DMS79 (cell line): ENCODE results near the gene HLA-DRB1.
"Not testable (repeated sequence)": the region's sequence is repeated elsewhere in the genome, so short reads cannot be mapped to it uniquely, and the experiment has no call there.

ENCODE experiments used
- DNase-seq: peaks from one replicate; lab custom pipeline; 2025; lab: John Stamatoyannopoulos, UW

HLA-DRB1 gene

DNA sequence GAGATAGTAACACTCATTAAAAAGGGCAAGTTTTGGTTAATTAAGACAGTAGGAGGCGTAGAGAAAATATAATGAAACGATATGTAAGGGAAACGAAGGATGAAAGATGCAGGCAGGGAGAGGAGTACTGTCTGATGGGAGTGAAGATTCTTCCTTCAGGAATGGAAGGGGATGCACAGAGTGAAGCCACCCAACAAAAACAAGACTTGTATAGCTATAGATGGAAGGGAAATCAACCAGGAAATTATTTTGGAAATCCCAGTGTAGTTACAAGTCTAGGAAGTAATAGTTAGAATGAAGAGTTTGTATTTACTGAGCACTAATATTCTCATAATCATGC, 19.7 kb upstream of the HLA-DRB1 start:
- no peak for DNase-seq

DNA sequence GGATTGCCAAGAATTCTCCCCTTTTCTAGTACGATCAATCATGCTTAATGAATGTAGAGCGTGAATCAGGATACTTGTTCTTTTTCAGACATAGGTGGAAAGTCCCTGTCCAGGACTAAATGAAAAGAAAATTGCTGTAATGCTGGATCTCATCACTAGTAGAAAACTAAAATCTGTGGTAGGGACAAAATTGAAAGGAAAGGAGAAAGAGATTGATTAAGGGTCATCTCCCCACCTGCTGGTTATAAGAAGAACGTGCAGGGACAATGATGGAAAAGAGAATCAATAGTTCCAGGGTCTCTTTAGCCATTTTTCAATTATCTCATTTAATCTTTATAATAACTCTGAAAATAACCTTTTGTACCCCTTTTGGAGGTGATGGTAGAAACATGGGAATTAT, 18.7 kb upstream of the HLA-DRB1 start:
- DNase-seq, result no peak

DNA sequence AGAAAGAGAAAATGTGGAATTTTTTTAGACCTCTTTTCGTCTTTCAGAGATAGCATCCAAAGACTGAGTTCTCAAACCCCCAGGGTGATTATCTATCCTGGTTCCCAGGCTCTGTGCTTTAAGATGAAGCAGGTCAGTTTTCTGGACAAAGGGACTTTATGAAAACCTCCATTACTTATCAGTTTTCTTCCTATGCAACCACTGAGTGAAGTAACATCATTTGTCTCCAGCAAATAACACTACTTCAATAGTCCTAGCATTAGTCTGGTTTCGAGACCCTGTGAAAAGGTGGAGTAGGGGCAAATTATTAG, 18.3 kb upstream of the HLA-DRB1 start:
- no peak for DNase-seq

DNA sequence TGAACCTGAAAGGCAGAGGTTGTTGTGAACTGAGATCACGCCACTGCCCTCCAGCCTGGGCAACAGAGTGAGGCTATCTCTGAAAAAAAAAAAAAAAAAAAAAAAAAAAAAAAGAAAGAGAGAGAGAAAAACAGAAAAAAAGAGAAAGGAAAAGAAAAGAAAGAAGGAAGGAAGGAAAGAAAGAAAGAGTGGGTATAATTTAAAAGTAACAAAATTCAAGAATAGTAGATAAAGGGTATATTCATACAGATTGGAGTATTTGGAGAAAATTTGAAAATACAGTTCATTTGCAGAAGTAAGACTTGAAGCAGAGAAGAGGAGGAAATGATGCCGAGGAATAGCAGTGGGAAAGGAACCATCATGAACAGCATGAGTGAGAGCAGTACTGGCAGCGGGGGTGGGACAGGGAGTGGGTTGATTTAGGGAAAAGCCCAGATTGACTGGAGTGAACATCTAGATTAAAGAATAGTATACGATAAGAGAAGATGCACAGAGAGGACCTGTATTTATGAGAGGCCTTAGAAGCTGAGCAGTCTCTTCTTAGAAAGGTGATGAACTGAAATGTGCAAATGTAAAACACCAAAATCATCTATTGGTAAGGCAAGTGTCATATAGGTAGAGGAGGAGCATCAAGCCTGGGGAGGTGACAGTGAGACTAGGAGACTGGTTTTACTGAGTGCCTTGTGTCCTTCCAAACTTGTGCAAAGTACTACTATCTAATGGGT, 17.8 kb upstream of the HLA-DRB1 start:
- no peak for DNase-seq

DNA sequence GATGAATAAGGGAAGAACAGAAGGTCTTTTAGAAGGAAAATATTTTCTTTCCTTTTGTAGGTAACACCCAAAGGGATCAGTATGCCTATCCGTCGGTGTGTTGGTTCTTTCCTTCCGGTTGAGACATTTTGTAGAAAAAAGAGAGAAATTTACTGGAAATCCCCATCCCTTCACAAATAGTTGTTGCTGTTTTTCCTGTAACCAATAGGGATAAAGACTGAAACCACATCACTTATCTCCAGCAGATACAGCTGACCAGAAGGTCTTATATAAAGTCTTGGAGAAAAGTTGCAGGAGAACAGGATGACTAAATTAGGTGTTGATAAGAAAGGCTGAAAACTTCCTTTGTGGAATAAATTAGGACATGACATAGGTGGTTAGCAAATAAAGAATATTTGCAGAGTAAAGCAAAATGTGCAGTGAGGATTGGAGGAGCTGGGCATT, 14.8 kb upstream of the HLA-DRB1 start:
- DNase-seq, result no peak

DNA sequence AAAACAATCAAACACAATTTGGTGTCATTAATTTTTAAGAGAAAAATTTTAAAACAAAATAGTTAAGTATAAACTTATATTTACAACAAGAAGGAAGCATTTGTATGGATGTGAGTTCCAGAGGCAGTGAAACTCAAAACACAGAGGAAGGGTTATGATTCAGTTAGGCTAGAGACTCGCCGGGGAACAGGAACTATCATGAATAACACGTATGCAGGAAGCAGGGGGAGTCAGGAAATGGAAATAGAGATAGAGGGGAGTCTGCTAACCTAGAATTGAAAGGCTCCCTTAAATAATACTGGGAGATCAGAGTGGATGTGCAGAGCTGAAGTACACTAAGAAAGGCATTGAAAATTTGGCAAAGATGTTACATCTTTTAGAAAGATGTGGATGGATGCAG, 14.2 kb upstream of the HLA-DRB1 start:
- no peak for DNase-seq

DNA sequence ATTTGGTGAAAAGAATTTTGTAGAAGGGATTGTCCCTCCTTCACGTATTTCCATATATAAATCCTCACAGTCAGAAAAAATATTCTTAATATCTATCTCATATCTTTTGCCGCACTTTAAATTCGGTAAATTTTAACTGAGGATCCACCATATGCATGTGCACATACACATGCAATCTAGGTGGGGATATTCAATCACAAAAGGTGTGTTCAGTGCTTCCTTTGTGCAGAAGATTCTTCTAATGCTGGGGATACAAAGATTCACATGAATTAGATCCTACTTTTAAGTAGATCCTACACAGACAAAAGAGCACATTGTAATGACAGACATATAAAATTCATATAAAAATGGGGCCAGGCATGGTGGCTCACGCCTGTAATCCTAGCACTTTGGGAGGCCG, 13.6 kb upstream of the HLA-DRB1 start:
- no peak for DNase-seq

DNA sequence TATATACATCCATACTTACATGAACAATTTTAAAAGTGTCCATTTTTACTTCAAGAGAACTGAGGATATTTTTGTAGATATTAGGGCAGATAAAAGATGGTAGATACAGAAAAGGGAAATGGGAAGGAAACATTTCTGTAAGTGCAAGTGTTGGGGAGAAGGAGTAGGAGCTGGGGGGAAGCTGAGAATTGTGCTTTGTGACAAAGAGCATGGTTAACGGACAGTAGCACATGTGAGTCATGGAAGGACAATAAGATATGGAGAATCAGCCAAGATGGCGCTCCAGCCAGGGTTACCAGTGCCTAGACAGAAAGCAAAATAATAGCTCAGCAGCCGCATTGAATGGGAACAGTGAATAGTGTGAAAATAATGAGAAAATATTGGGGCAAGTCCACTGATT, 12.7 kb upstream of the HLA-DRB1 start:
- no peak for DNase-seq

DNA sequence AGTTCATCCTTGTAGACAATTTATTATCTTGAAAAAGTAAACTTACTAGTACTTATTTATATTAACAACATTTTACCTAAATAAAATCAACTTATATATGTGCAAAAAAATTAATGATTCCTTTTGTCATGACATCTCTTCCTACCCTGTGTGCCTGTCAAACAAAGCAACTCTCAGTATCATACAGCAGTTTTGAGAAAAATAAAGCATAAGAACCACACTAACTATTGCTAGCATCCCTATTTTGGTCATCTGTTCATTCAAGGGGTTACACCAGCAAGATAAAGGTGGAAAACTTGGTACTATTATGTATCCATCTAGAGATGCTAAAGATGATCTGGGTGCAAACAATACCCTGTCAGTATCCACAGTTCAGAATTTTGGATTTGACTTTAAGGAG, 7.4 kb upstream of the HLA-DRB1 start:
- DNase-seq, result no peak

DNA sequence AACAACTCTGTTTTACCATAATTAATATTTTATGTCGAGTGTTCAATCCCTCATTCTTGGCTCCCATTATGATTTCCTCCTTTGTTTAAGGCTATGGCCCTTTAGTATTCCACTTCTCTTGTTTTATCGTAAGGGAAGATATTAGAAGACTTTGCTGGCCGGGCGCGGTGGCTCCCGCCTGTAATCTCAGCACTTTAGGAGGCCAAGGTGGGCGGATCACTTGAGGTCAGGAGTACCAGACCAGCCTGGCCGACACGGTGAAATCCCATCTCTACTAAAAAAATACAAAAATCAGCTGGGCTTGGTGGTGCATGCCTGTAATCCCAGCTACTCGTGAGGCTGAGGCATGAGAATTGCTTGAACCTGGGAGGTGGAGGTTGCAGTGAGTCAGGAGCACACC, 1.1 kb upstream of the HLA-DRB1 start:
- not testable (repeated sequence) for DNase-seq

DNA sequence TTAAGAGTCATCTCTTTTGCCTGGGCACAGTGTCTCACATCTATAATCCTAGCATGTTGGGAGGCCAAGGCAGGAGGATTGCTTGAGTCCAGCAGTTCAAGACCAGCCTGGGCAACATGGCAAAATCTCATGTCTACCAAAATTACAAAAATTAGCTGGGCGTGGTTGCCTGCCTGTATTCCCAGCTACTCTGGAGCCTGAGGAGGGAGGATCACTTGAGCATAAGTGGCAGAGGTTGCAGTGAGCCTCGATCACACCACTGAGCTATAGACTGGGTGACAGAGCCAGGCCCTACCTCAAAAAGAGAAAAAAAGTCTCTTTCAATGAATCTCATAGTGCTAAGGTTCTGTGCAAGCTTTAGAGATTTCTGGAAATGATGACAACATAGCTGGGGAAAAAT, 1.5 kb downstream of the HLA-DRB1 start:
- no peak for DNase-seq

DNA sequence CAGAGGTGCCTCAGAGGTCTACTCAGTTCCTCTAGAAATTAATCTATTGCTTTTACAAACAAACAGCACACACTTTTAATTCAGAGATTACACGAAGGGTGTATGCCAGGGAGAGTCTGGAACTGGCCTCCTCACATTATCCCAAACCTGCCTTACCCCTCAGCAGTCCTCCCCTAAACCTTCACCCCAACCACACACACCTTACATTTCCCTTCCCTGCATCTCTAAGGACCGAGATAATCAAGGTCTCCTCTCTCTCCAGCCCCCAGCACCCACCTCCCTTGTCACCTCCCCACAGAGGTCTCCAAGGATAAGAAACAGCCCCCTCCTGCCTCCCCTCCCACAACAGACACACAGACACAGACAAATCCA, 6.1 kb downstream of the HLA-DRB1 start:
- DNase-seq, result no peak

DNA sequence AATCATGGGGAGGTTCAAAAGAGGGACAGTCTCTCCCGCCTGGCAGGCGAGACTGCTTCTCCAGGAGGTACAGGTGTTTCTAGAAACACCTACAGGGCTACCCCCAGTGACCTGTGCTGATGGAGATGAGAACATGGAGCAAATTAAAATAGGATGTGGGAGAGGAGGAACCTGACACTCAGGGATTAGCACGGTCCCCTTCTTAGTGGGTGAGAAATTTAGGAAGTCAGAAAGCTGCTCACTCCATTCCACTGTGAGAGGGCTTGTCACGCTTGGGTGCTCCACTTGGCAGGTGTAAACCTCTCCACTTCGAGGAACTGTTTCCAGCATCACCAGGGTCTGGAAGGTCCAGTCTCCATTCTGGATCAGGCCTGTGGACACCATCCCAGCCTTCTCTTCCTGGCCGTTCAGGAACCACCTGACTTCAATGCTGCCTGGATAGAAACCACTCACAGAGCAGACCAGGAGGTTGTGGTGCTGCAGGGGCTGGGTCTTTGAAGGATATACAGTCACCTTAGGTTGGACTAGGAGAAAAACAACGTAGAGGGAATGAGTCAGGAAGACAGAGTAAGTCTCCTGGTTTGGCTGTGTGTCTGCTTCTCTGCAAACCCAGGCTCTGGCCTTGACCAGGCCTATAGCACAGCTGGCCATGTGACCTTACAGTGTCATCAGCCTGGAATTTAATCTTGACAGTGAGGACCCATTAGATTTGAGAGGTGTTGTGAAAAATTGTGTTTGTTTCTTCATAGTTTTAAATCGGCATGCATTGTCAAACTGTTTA, 8.1 kb downstream of the HLA-DRB1 start:
- no peak for DNase-seq

DNA sequence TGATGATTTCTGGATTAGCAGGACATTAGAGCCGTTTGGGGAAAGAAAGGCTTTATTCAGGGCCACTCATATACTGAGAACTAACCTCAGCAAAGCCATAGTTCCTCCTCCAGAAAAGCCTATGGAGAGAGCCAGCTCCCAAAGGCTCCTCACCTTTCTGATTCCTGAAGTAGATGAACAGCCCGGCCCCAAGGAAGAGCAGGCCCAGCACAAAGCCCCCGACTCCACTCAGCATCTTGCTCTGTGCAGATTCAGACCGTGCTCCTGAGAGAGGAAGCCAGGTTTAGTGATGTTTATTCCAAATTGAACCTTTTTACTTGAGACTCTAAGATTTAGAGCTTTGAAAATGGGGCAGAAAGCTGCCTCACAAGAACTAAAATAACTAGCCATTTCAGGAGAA, 9.1 kb downstream of the HLA-DRB1 start:
- no peak for DNase-seq

DNA sequence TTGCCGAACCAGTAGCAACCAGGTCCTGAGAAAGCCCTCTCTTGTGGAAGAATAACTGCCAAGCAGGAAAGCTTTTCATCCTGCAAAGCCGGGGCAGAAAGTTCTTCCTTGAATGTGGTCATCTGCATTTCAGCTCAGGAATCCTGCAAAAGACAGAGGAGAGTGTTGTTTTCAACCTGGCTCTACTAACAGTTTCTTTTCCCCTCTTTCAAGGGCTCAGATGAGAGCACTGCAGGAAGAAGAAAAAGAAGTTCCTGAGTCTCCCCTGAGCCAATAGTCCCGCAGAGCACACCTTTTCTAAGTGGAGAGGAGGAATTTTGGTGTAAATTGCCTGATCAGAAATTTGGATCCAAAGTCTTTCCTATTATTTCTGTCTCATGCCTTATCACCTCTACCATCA, 10.7 kb downstream of the HLA-DRB1 start:
- DNase-seq, result no peak

DNA sequence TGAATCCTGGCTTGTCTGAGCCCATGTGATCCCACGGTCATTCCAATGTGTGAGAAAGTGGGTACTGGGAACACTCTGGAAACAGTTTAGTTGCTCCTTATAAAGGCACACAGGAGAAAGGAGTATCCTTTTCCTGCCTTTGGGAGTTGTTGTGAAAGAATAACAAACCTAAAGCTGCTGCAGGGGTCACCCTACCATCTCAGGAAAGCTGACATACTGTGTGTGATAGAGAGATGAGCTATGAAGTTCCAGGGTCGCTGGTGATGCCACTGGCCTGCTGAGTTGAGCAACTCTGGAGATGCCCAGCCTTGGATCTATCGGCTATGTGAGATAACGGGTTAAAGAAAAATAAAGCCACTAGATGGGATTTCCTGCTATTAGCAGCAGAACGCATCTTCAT, 12.2 kb downstream of the HLA-DRB1 start:
- not testable (repeated sequence) for DNase-seq

DNA sequence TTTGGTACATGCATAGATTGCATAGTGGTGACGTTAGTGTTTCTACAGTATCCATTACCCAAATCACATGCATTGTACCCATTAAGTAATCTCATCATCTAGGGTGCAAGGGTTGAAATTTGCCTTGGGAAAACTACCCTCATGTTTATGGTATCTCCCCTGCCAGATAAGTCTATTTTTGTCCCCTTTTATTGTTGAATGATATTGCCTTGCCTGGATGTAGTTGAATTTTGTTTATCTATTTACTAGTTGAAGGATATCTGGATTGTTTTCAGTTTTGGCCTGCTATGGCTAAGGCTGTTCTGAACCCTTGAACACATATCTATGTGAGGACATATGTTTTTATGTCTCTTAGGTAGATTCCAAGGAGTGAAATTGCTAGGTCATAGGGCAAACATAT, 13.4 kb downstream of the HLA-DRB1 start:
- no peak for DNase-seq

DNA sequence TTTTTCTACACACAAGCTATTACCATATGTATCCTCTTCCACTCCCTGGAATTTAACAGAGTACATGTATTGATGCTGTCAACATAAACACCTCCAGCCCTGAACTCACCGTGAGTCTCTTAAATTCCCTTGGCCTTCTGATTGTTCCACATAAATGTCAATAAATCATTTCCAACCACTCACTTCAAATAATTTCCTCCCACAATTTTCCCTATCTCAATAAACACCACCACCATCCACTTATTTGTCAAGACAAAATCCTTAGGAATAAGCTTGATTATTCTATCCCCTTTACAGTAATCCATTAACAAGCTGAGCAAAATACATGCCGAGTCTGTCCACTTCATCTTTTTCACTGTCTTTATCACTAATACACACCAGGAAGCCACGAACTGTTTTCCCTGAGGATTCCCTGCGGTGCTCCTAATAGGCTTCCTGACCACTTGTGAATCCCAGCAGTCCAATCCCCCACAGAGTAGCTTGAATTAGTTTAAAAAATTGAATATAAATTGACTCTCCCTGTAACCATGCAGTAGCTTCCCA, 19.2 kb downstream of the HLA-DRB1 start:
- no peak for DNase-seq

DNA sequence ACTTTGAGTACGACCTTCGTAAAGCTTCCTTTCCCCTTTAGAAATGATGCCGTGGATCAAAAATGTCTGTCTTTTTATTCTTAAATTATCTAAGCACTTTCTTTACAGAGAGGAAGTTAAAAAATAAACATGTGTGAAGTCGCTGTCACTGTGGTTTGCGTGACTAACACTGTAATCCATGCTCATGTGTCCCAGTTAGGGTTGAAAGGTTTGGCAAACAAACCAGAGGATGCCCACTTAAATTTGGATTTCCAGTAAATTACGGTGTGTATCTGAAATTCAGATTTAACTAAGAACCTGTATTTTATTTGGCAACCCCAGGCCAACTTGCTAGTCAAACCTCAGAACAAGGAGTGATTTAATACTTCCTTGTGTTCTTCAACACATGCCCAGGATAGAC, 21.1 kb downstream of the HLA-DRB1 start:
- no peak for DNase-seq

DNA sequence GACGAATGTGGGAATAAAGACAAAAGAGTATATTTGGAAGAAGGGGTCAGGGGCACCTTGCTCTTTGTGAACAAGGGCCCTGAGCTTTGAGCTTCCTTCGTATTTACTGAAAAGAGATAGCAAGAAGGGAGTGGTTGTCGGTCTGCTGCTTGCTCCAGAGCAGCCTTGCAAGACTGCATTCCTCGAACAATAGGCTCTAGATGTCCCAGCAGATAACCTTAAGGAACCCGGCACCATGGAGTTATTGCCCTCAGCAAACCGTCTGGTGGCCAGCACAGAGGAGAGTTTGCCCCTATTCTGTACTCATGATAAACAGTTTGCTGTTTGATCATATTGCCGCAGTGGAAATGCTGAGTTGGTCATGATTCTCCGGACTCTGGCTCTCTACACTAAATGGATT, 22.7 kb downstream of the HLA-DRB1 start:
- no peak for DNase-seq

DNA sequence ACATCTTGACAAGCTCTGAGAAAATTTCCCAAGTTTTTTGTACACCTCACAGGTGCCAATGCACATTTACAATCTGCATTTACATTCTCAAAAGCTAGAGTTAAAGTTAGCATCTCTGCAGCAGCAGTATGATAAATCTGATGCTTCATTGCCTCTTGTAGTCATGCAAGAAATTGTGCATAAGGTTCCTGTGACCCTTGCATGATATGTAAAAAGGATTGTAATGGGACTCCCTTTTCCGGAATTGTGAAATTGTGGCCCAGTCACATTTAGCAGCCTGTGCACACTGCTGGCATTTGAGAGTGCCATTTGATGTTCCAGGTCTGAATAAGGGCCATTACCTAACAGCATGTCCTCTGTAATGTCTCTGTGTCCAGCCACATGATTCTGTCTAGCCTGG, 24.1 kb downstream of the HLA-DRB1 start:
- no peak for DNase-seq

DNA sequence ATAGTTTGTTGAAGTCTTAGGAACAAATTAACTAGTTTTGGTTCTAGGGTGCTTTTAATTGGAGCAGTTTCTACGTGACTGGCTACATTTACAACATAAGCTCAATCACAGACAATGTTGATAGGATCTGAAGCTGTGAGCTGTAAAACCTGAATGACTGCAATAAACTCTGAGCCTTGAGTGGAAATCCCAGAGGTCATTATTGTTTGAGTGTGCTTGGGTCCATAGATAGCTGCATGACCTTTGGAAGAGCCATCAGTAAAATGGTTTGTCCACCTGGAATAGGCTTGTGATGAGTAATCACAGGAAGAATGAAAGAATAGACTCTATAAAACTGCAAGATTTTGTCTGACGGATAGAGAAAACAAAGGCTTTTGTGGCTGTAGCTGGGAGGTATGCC, 26.7 kb downstream of the HLA-DRB1 start:
- DNase-seq, result no peak

DNA sequence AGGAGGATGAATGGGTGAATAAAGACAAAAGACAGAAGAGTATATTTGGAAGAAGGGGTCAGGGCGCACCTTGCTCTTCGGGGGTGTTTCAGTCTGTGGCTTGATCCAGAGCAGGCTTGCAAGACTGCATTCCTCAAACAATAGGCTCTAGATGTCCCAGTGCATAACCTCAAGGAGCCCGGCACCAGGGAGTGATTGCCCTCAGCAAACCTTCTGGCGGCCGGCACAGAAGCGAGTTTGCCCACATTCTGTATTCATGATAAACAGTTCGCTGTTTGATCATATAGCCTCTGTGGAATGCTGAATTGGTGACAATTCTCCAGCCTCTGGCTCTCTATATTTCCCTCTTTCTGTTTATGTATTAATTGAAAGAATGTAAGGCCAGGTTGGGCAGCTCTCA, 29.9 kb downstream of the HLA-DRB1 start:
- DNase-seq, result no peak
